Endometrium (tissue), 2 donors: Measurements from ENCODE around the gene MMP2.
A peak's percentile ranks its signal among the peaks of the same experiment; 100 is the strongest.

ENCODE experiments used
- FAIRE-seq: peaks from 2 replicates; lab custom pipeline; 2012; peaks lifted over from hg19 to GRCh38; lab: Jason Lieb, UNC
- donor health status: control.
- donor health status: control.

Gene MMP2

DNA sequence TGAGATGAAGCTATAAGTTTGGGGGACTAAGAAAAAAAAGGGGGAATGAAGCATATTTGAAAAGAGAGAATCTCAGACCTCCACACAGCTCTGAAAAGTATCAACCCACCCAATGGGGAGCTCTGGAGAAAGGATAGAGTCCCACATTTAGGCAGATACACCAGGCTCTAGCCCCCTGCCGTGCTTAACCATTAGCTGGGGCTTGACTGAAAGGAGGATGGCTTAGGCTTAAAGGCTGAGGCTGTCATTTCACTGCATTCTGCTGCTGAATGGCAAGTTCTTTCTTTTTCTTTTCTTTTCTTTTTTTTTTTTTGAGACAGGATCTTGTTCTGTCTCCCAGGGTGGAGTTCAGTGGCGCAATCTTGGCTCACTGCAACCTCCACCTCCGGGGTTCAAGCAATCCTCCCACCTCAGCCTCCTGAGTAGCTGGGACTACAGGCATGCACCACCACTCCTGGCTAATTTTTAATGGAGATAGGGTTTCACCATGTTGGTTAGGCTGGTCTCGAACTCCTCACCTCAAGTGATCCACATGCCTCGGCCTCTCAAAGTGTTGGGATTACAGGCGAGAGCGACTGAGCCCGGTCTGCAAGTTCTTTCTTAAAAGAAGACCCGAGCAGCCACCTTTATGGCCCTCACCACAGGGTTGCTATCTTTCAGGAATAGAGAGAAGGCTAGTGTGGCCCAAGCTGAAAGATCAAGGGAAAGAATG lies 9.0 kb upstream of the MMP2 start:
- FAIRE-seq: no peak

DNA sequence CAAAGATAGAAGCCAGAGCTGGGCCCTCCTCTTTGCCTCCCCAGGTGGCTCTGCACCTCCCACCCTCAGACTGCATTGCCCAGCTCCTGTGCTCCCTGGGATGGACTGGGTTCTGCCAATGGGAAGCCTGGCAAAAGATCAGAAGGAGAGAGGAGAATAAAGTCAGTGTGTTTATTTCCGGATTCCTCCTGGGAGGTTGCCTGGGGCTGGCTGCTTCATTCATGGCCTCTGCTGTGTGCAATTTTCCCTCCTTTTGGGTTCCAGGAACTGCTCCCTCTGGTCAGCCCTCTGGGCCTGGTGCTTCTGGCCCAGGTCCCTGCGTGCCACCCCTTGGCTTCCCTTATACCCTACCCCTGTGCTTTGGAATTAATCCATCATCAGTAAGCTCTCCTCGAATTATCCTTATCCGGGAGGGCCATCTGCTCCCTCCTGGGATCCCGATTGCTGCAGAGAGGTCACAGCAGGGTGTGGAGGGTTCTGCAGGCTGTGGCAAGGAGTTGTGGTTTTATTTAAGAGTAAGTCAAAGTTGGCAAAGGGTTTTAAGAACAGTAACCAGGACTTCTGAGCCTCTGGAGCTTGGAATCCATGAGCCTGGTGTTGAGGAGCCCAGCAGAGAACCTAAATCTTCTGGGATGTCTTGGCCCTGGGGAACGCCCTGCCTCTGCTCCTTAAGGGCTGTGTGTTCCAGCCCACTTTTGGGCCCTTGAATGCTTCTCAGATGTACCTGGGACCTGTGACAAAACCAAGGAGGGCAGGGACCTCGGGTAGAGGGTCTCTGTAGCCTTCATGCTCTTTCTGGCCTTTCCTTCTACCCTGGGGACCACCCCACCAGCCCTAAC lies 8.2 kb upstream of the MMP2 start:
- FAIRE-seq: no peak

DNA sequence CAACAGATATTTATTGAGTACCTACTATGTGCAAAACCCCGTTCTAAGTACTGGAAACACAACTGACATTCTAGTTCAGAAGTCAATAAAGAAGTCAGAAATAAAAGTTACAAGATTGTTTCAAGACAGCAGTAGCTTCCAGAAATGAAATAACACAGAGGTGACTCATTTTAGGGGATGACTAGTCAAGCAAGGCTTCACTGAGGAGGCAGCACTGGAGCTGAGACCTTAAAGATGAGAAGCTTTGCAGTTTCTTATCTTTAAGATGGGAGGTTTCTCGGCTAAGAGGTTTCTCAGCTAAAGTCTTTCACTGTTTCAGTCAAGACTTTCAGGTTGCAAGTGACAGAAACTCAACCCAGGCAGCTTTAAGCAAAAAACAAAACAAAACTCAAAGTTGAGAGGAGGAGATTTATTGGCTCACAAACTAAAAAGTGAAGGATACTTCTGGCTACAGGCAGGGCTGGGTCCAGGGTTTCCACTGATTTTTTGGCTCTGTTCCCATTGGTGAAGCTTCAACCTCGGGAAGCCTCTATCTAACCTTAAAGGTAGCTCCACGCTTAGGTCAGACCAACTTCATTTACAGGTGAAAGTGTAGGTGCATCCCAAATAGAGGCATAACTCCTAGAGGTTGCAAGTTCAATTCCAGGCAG lies 7.4 kb upstream of the MMP2 start:
- no peak for FAIRE-seq

GRCh38 chr16:55473587-55473986 lies 5.4 kb upstream of the MMP2 start:
- FAIRE-seq: no peak

- no peak for FAIRE-seq
Observed at GRCh38 chr16:55474821-55475220, 4.2 kb upstream of the MMP2 start.

GRCh38 chr16:55475919-55476318 lies 3.1 kb upstream of the MMP2 start:
- FAIRE-seq: no peak

DNA sequence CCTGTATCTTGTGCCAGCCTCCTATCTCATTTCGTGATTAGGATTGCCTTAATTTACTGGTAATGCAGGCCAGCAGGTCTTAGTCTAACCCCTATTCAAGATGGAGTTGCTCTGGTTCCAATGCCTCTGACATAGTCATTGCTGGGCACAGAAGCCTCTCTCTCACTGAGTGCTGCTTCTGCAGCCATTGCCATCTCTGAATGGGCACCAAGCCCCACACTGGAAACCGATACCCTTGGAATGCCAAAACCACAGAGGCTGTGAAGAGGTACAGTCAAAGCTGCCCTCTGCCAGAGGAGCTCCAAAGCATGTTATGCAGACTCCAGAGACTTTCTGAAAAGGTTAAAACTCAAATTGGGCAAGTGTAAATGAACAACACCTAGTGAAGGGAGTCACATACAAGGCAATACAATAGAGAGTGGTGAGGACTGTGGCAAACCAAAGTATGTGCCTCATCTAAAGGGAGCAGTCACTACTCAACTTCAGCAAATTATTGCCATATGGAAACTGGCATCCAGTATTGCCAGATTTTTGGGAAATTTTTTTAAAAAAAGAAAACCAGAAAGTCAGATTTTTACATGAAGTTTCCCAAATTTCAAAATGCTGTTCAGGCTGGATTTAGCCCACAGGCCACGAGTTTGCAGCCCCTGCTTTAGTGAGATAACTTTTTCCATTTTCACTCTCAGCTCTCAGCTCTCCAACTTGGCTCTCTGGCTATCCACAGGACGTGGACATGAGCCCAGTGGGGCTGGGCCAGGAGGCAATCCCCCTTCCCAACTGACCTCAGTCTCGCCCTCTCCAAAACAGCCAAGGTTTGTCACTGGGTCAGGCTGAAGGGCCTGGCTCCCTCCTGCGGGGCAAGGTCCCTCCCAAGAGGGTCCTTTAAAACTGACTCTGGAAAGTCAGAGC lies 2.1 kb upstream of the MMP2 start:
- no peak for FAIRE-seq

GRCh38 chr16:55477736-55478135 lies 1.3 kb upstream of the MMP2 start:
- no peak for FAIRE-seq

DNA sequence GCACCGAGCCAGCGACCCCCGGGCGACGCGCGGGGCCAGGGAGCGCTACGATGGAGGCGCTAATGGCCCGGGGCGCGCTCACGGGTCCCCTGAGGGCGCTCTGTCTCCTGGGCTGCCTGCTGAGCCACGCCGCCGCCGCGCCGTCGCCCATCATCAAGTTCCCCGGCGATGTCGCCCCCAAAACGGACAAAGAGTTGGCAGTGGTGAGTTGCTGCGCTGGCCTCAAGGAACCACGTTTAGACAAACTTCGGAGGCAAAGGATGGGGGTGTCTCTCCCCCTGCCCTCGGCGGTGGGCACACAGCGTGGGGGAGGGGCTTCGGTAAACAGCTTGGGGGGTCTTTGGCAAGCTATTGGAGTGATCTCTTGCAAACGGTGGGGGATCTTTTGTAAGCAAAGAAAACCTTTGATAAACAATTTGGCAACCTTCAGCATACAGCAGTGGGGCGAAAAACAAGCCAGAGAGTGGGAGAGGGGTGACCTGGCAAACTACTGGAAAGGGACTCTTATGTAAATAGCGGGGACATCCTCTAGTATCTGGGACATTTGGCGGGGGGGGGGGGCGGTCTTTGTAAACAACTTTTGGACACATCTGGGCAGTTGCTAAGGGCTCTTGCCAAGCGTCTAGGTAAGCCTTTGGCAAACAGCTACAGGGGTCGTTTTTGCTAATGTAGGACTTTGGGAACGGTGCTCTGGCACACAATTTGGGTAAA lies 587 bp downstream of the MMP2 start:
- FAIRE-seq: no peak

- peak; percentile 55 for FAIRE-seq
Observed at GRCh38 chr16:55480228-55480655, 1.2 kb downstream of the MMP2 start.

DNA sequence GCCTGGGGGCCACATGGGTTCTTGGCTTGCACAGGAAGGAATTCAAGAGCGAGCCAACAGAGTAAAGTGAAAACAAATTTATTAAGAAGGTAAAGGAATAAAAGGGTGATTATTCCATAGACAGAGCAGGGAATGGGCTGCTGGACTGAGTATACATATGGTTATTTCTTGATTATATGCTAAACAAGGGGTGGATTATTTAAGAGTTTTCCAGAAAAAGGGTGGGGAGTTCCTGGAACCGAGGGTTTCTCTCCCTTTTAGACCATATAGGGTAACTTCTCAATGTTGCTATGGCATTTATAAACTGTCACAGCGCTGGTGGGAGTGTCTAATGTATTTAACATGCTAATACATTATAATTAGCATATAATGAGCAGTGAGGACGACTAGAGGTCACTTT lies 2.0 kb downstream of the MMP2 start:
- no peak for FAIRE-seq

DNA sequence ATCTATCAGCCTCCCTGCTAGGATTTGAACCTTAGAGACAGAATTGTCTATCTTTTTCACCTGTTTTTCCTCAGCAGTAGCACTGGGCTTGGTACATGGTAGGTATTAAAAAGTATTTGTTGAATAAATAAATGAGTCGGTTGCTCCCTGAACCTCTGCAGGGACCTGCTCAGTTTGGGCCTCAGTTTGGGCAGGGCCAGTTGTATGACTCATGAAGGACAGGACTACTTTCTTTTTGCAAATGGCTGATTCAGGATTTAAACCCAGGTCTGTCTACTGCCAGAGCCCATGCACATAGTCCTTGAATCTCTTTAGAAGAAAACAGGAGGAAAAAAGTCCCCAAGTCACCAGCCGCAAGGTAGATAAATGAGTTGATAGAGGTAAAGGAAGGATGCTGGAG lies 3.1 kb downstream of the MMP2 start:
- FAIRE-seq: no peak

DNA sequence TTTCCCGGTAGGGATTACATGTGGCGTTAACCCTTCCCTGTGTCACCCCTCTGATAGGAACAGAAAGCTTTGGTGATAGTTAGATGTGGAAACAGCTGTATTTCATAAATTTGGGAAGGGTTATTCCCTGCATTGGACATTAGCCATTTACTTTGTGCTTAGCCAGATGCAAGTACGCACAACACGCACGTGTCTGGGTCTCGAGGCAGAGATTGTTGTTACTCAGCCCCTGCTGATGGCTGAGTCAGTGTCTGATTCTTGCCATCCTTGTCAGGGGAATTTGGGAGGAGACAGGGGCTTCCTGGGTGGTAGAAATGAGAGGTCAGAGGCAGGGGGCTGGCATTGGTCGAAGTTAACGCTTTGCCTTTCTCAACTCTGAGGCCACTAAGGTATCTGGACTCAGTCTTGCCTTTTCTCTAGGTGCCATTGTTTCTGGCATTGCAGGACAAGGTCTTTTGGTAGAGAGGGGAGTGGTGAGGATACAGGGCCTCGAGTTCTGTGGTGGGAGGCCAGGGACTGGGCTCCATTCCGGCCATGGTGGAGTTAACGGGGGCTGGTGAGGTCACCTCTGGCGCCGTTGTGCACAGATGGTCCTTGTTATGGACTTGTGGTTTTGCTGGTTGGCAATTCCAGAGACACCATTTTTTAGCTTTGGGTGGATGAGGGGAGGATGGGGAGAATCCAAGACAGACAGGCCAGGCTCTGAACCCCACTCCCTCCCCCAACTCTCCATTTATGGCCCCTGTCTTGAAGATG lies 8.2 kb downstream of the MMP2 start:
- no peak for FAIRE-seq

- FAIRE-seq: no peak
Observed at GRCh38 chr16:55488306-55488705, 9.3 kb downstream of the MMP2 start.

- no peak for FAIRE-seq
Observed at GRCh38 chr16:55489119-55489955, 10.3 kb downstream of the MMP2 start.

- FAIRE-seq: no peak
Observed at GRCh38 chr16:55489956-55490265, 10.9 kb downstream of the MMP2 start.

DNA sequence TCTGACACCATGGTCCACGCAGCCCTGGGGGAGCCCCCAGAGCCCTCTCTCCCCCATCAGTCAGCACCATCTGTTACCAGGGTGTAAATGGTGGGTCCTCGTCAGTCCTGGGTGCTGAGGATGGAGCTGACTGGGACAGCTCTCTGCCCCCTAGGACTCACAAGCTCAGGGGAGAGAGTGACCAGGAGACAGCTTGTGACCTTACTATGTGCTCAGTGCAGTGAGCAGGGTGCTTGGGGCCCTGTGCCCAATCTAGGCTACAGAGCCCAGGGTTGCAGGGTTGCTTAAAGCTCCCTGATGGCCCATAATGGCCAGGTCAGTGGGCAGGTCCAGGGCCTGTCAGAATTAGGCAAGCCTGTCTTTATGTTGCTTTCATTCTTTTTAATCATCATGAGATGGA lies 11.3 kb downstream of the MMP2 start:
- no peak for FAIRE-seq

DNA sequence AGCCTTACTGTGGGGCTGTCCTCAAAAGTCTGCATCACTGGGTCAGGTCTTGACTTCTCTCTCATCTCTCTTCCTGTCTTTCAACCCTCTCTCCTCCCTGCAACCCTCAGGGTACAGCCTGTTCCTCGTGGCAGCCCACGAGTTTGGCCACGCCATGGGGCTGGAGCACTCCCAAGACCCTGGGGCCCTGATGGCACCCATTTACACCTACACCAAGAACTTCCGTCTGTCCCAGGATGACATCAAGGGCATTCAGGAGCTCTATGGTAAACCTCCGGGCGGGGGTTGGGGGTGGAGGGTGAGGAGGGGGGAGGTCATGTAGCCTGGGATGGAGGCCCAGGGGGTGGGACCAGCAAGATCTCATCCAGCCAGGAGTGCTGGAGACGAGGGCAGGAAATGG lies 12.7 kb downstream of the MMP2 start:
- no peak for FAIRE-seq

DNA sequence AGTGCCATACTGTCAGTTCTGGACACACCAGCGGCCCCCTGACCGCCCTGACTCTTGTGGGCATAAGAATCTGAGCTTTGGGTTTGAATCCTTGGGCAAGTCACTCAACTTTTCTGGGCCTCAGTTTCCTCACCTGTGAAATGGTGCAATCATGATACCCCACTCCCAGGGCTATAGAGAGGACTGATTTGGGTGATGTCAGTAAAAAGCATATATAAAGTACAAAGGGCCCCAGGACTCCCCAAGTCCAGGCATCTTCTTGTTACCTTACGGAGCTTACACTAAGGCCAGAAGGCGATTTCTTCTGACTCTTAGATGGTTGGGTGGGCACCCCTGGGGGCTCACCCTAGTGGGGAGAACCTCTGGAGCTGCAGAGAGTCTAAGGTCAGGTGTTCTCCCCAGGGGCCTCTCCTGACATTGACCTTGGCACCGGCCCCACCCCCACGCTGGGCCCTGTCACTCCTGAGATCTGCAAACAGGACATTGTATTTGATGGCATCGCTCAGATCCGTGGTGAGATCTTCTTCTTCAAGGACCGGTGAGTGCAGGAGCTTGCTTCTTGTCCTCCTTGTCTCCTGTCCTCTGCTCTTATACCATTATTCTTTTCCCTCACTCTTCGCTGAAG lies 13.9 kb downstream of the MMP2 start:
- FAIRE-seq: no peak
